WERI-Rb-1 (cell line): Measurements from ENCODE around the gene PIGA.

ENCODE experiments used
- DNase-seq: peaks from one replicate; pipeline ENCODE4 v3.0.0-alpha.2; 2020
- H3K27ac ChIP-seq: fragments of 250-450 bp; sonication (Bioruptor Pico); 2 replicates; pipeline ENCODE4 v1.5.1; 2020; ENCODE audit warnings: mild to moderate bottlenecking, moderate library complexity
- H3K27me3 ChIP-seq: fragments of 250-450 bp; sonication (Bioruptor Pico); 2 replicates; pipeline ENCODE4 v1.5.1; 2021; ENCODE audit warnings: mild to moderate bottlenecking, low read depth, moderate library complexity; ENCODE audit not compliant: insufficient read depth, severe bottlenecking
- H3K36me3 ChIP-seq: fragments of 250-450 bp; sonication (Bioruptor Pico); 2 replicates; pipeline ENCODE4 v1.5.1; 2020; ENCODE audit warnings: mild to moderate bottlenecking, moderate library complexity
- H3K4me3 ChIP-seq: 2 replicates; pipeline ENCODE4 v1.5.1; 2011; ENCODE audit warnings: low read depth, mild to moderate bottlenecking, control low read depth, low read length
- H3K9me3 ChIP-seq: fragments of 250-450 bp; sonication (Bioruptor Pico); 2 replicates; pipeline ENCODE4 v1.5.1; 2021; ENCODE audit warnings: mild to moderate bottlenecking, moderate library complexity; ENCODE audit not compliant: severe bottlenecking
- TF ChIP-seq, protein P1 (sequence below): IDR thresholded peaks from 2 replicates; pipeline ENCODE4 v1.5.1; 2011; ENCODE audit warnings: low read depth, mild to moderate bottlenecking, control low read depth, inconsistent platforms, low read length

Gene PIGA

DNA sequence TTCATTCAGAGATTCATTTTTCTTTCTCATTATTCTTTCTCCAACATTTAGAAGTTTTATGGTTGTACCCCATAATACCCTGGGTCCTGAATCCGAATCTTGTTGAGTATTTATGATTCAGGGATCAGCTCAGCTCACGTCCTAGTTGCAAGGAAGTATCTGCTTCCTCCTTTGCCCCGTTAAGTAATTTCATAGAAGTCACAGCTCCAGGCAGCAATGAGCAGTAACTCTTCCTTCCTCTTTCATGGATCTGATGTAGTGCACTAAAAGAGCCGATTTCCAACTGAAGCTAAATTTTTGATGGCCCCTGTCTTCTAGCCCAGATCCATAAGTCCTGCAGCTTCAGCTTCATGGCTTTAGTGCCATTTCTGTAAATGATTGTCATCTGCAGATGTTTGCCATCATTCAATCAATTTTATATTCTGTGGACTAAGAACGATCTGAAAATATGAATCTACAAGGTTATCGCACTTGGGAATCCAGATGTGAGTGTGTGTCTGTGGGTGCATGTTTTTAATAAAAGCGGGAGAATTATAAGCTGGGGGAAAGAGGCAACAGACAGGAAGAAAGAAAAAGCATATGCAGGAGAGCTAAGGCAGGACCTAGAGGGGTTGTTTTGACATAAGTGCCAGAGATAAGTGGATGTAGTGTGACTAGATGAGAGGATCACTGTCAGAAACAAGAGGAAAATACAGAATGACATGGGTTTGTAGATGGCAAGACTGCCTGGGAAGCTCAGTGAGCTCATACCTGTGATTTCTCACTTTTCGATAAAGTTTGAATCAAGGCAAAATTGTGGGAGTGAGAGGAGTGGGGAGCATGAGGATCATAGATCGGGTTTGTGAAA lies 31.4 kb upstream of the PIGA start:
- DNase-seq: no peak
- H3K4me3 ChIP-seq: no peak overlapping the region
- H3K36me3 ChIP-seq: no peaks in the 10 kb centered on the region
- TF ChIP-seq, protein P1, sequence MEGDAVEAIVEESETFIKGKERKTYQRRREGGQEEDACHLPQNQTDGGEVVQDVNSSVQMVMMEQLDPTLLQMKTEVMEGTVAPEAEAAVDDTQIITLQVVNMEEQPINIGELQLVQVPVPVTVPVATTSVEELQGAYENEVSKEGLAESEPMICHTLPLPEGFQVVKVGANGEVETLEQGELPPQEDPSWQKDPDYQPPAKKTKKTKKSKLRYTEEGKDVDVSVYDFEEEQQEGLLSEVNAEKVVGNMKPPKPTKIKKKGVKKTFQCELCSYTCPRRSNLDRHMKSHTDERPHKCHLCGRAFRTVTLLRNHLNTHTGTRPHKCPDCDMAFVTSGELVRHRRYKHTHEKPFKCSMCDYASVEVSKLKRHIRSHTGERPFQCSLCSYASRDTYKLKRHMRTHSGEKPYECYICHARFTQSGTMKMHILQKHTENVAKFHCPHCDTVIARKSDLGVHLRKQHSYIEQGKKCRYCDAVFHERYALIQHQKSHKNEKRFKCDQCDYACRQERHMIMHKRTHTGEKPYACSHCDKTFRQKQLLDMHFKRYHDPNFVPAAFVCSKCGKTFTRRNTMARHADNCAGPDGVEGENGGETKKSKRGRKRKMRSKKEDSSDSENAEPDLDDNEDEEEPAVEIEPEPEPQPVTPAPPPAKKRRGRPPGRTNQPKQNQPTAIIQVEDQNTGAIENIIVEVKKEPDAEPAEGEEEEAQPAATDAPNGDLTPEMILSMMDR: no peak
- H3K9me3 ChIP-seq: no peaks in the 10 kb centered on the region
- no peak overlapping the region for H3K27ac ChIP-seq
- peaks cover 8% of the 10 kb centered on the region for H3K27me3 ChIP-seq

DNA sequence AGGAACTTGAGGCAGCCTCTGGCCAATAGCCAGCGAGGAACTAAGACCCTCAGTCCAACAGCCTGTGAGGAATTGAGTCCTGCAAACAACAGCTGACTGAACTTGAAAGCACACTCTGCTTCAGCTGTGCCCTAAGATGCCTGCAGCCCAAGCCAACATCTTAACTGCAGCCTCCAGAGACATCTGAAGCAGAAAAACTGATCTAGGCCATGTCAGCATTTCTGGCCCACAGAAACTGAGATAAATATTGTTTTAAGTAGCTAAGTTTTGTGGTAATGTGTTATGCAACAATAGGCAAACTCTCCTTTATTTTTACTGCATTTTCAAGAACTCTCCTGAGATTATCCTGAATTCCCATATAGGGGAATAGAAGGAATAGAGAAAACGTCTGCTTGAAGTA lies 24.4 kb upstream of the PIGA start:
- Histone ChIP-seq H3K27me3 (peaks cover 3% of the 10 kb centered on the region), H3K36me3 (no peaks in the 10 kb centered on the region), H3K4me3 (no peak overlapping the region), H3K27ac (no peak overlapping the region), H3K9me3 (peaks cover 4% of the 10 kb centered on the region)
- TF ChIP-seq, protein P1: no peak
- DNase-seq: no peak

DNA sequence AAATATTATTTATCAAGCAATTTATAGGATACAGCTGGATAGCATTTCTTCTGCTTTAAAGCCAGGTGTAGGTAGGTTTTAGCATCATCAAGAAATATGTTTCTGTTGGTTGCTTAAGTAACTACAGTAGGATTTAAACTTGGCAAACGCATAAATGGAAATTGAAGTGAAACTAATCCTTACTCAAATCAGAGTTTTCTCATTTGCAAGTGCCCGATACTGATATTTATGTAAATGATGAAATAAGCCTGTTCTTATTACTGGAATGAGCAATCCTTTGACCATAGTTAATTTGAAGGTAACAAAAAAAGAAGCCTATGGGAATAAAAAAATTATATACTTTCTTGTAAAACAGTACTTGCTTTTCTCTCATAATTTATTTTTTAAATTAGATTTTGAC lies 23.2 kb upstream of the PIGA start:
- Histone ChIP-seq H3K9me3 (peaks cover 4% of the 10 kb centered on the region), H3K27me3 (peaks cover 5% of the 10 kb centered on the region), H3K27ac (no peak overlapping the region), H3K36me3 (no peaks in the 10 kb centered on the region), H3K4me3 (no peak overlapping the region)
- TF ChIP-seq, protein P1: no peak
- no peak for DNase-seq

DNA sequence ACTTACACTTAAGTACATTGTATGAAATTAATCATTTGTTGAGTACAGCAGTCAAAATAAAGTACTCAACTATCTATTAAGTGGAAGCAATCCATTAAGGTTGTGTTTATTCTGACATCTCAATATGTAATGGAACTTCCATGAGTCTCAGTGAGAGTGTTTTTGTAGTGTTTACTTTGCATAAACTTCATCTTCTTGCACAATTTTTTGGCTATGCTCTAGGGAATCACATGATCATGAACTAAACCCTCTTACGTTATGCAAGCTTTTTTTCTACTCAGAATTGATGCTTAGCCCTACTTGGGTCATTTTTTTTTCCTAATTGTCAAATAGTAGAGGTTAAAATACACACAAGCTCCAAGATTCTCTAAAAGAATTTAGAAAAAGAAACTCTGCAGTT lies 21.1 kb upstream of the PIGA start:
- peaks cover 11% of the 10 kb centered on the region for H3K27me3 ChIP-seq
- no peak overlapping the region for H3K27ac ChIP-seq
- DNase-seq: no peak
- no peaks in the 10 kb centered on the region for H3K36me3 ChIP-seq
- H3K9me3 ChIP-seq: peaks cover 4% of the 10 kb centered on the region
- TF ChIP-seq, protein P1: no peak
- no peak overlapping the region for H3K4me3 ChIP-seq

DNA sequence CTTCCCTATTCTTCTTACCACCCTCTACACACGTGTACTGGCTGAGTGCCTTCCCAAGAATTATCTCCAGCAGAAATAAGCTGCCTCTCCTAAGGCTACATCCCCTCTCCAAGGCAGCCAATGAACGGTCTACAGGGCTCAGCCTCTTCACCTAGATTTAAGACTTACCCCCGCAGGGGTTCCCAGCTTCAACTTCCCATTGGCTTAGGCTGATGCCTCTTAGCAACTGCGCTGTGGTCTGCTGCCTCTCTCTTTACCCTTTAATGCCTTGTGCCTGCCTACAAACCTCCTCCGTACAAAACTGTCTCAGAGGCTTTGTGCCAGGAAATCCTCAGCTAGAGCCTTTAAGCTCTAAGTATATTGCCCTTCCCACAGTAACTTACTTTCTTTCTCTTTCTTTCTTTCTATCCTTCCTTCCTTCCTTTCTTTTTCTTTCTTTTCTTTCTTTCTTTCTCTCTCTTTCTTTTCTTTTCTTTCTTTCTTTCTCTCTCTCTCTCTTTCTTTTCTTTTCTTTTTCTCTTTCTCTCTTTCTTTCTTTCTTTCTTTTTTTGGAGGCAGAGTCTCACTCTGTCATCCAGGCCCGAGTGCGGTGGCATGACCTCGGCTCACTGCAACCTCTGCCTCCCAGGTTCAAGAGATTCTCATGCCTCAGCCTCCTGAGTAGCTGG lies 15.1 kb upstream of the PIGA start:
- Histone ChIP-seq H3K36me3 (no peaks in the 10 kb centered on the region), H3K9me3 (no peaks in the 10 kb centered on the region), H3K27ac (peak overlapping the region; percentile 36), H3K4me3 (no peak overlapping the region), H3K27me3 (peaks cover 22% of the 10 kb centered on the region)
- TF ChIP-seq, protein P1: no peak
- DNase-seq: peak; percentile 79
